ENCODE data around the gene ENPP6.

GRCh38 chr4:184191267-184191666 is 26.4 kb downstream of the ENPP6 start:
- TF ChIP-seq EP300 (IDR thresholded peaks at IDR 0.05; ENCODE audit: borderline replicate concordance) (no peak), RAD21 (IDR thresholded peaks at IDR 0.05; ENCODE audit: low read depth) (no peak), CREB1 (IDR thresholded peaks at IDR 0.05; ENCODE audit: low read depth) (no peak)
